Cardiac muscle cell (in vitro differentiated cells and primary cell): ENCODE results near the gene CFAP97. TPM values are rescaled to one million over a fixed set of nuclear protein-coding genes. Genes with fewer than 3 reads are reported as not detected.
A peak's percentile ranks its signal among the peaks of the same experiment; 100 is the strongest.
"Not testable (repeated sequence)": the region's sequence is repeated elsewhere in the genome, so short reads cannot be mapped to it uniquely, and the experiment has no call there.

Experiments used
- DNase-seq, 2 donors: peaks; one replicate each; pipeline versions ENCODE4 v3.0.0 to v3.0.0-alpha.2; 2010 to 2017; ENCODE audit warnings: low read depth in 1 of 2, low spot score in 1 of 2
- H3K27ac ChIP-seq: fragments of 200-600 bp; sonication (generic); 2 replicates; pipeline ENCODE4 v1.5.1; 2016
- H3K27me3 ChIP-seq: fragments of 200-600 bp; sonication (generic); 2 replicates; pipeline ENCODE4 v1.6.0; 2016; ENCODE audit warnings: control low read depth
- H3K36me3 ChIP-seq: fragments of 200-600 bp; sonication (generic); 2 replicates; pipeline ENCODE4 v1.5.1; 2016; ENCODE audit warnings: control low read depth
- H3K4me1 ChIP-seq: fragments of 200-600 bp; sonication (generic); 2 replicates; pipeline ENCODE4 v1.8.1; 2017; ENCODE audit warnings: low read depth, mild to moderate bottlenecking, mixed run types
- H3K4me3 ChIP-seq: fragments of 200-600 bp; sonication (generic); 2 replicates; pipeline ENCODE4 v1.5.1; 2016; ENCODE audit warnings: mild to moderate bottlenecking
- H3K9me3 ChIP-seq: fragments of 200-600 bp; sonication (generic); 2 replicates; pipeline ENCODE4 v1.5.1; 2017; ENCODE audit warnings: low read depth, mild to moderate bottlenecking, control low read depth
- CTCF ChIP-seq: IDR thresholded peaks from 2 replicates; pipeline ENCODE4 v1.5.1; 2012; ENCODE audit warnings: low read depth, mild to moderate bottlenecking, low read length
- polyA plus RNA-seq: library from polyadenylated mRNA; unstranded; fragments of >200 nt; fragmentation: Nextera tagmentation; extraction: Ambion mirVana; gene quantifications from 2 replicates; pipeline ENCODE4 v1.2.1, GENCODE V29; 2016
- total RNA-seq: library from RNA; depleted of rRNA; stranded (reverse); fragments of >200 nt; gene quantifications from 2 replicates; pipeline ENCODE4 v1.2.3, GENCODE V29; 2016

Gene CFAP97
- total and polyA plus RNA-seq, 2 experiments from 2014 or later, result 22.2 to 23.9 TPM

- H3K27me3 ChIP-seq, result no peaks in the 10 kb centered on the region
- H3K9me3 ChIP-seq, result no peaks in the 10 kb centered on the region
- no peaks in the 10 kb centered on the region for H3K4me1 ChIP-seq
- H3K36me3 ChIP-seq, result no peaks in the 10 kb centered on the region
- no peak for TF ChIP-seq CTCF
- H3K27ac ChIP-seq, result peak overlapping the region; percentile 90
- peak overlapping the region; percentile 70 for H3K4me3 ChIP-seq
- no peak for DNase-seq
These were observed 574 bp upstream of the CFAP97 start for GRCh38 chr4:185204238-185204910.

DNA sequence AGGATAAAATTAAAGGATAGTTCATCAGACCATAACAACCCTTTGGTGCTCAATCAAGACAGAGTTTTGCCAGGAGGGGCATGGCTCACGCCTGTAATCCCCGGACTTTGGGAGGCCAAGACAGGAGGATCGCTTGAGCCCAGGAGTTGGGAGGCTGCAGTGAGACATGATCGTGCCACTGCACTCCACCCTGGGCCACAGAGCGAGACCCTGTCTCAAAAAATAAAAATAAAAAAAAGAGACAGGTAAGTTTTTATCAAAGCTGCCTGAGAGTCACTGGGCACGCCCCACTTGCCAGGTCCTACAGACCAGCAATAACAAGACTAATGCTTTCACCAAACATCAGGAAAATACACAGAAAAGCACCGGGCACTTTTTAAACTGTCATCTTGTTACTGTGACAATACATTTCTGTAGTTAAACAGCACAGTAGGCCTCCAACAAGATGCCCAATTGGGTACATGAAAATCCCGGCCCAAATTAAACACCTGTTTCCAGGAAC is 765 bp downstream of the CFAP97 start:
- no peaks in the 10 kb centered on the region for H3K9me3 ChIP-seq
- no peak for DNase-seq
- H3K36me3 ChIP-seq, result no peaks in the 10 kb centered on the region
- H3K4me1 ChIP-seq, result no peaks in the 10 kb centered on the region
- H3K27me3 ChIP-seq, result no peaks in the 10 kb centered on the region
- TF ChIP-seq CTCF, result no peak
- H3K4me3 ChIP-seq, result peak overlapping the region; percentile 70
- peak overlapping the region; percentile 90 for H3K27ac ChIP-seq

DNA sequence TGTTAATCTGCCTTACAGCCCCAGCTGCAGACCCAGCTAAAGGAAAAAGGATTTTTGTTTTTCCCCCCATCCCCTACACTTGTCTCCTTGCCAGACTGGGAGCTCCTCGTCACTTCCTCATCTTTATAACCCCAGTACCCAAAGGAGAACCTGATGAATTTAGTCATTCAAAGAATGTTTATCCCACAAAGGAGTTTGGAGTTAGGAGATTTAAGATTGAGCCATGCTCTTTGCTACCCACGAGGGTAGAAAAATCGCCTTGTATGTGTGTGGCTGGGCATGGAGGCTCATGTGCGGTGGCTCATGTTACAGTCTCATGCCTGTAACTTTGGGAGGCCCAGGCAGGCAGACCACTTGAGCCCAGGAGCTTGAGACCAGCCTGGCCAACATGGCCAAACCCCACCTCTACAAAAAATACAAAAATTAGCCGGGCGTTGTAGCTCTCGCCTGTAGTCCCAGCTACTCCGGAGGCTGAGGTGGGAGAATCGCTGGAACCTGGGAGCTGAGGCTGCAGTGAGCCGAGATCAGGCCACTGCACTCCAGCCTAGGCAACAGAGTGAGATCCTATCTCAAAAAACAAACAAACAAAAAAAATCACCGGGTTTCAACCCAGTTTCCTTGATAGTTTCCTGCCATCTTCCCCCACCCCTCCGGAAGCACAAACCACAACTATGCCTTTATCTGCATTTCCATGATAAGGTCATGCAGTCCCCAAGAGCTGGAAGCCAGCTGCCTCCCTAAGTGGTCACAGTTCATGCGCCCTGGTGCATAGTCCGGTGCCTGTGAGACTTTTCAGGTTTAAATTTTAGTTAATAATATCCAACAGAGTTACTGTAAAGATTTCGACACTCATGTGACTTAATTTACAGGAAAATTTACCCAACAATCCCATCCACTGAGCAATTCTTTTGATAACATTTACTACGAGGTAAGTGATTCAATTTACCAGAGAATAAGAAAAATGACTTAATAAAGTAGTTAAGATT is 1.5 kb downstream of the CFAP97 start:
- H3K9me3 ChIP-seq, result no peaks in the 10 kb centered on the region
- no peaks in the 10 kb centered on the region for H3K36me3 ChIP-seq
- peak overlapping the region; percentile 70 for H3K4me3 ChIP-seq
- H3K27me3 ChIP-seq, result no peaks in the 10 kb centered on the region
- no peak for TF ChIP-seq CTCF
- DNase-seq, result peak; percentile 33 to 68
- peak overlapping the region; percentile 41 for H3K27ac ChIP-seq
- no peaks in the 10 kb centered on the region for H3K4me1 ChIP-seq

DNA sequence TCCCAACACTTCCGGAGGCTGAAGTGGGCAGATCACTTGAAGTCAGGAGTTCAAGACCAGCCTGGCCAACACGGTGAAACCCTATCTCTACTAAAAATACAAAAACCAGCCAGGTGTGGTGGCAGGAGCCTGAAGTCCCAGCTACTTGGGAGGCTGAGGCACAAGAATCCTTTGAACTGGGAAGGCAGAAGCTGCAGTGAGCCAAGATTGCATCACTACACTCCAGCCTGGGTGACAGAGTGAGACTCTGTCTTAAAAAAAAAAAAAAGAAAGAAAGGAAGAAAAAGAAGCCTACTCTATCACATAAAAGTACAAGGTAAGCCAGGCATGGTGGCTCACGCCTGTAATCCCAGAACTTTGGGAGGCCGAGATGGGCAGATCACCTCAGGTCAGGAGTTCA is 5.6 kb downstream of the CFAP97 start:
- not testable (repeated sequence) for H3K9me3 ChIP-seq, DNase-seq, H3K4me3 ChIP-seq, H3K27me3 ChIP-seq, H3K4me1 ChIP-seq, H3K27ac ChIP-seq, H3K36me3 ChIP-seq

GRCh38 chr4:185196437-185196836 is 7.4 kb downstream of the CFAP97 start:
- no peaks in the 10 kb centered on the region for H3K27me3 ChIP-seq
- no peaks in the 10 kb centered on the region for H3K4me1 ChIP-seq
- no peak overlapping the region for H3K4me3 ChIP-seq
- no peak overlapping the region for H3K27ac ChIP-seq
- no peaks in the 10 kb centered on the region for H3K36me3 ChIP-seq
- DNase-seq, result no peak
- TF ChIP-seq CTCF, result no peak
- H3K9me3 ChIP-seq, result no peaks in the 10 kb centered on the region
